ENCODE results near the gene DAB2IP.

Gene DAB2IP

GRCh38 chr9:121645853-121646807, 5.3 kb upstream of the DAB2IP start:
- no peak for DNase-seq

GRCh38 chr9:121646992-121647391, 4.4 kb upstream of the DAB2IP start:
- DNase-seq = no peak

- no peak for DNase-seq
These were observed 3.3 kb upstream of the DAB2IP start for GRCh38 chr9:121648172-121648571.

- DNase-seq = no peak
These were observed 2.6 kb upstream of the DAB2IP start for GRCh38 chr9:121648799-121649198.

- no peak for DNase-seq
These were observed 1.8 kb upstream of the DAB2IP start for GRCh38 chr9:121649476-121650216.

GRCh38 chr9:121650217-121651007, 1.0 kb upstream of the DAB2IP start:
- no peak for DNase-seq

GRCh38 chr9:121651008-121651294, 483 bp upstream of the DAB2IP start:
- no peak for DNase-seq

- no peak for DNase-seq
These were observed 795 bp downstream of the DAB2IP start for GRCh38 chr9:121652021-121652837.

- DNase-seq = no peak
These were observed 1.4 kb downstream of the DAB2IP start for GRCh38 chr9:121652838-121653231.

- DNase-seq = no peak
These were observed 3.2 kb downstream of the DAB2IP start for GRCh38 chr9:121654499-121655140.

GRCh38 chr9:121655231-121655755, 3.9 kb downstream of the DAB2IP start:
- no peak for DNase-seq

GRCh38 chr9:121656941-121657470, 5.6 kb downstream of the DAB2IP start:
- no peak for DNase-seq

- no peak for DNase-seq
These were observed 6.7 kb downstream of the DAB2IP start for GRCh38 chr9:121658166-121658565.

GRCh38 chr9:121658591-121658990, 7.2 kb downstream of the DAB2IP start:
- no peak for DNase-seq

- no peak for DNase-seq
These were observed 8.9 kb downstream of the DAB2IP start for GRCh38 chr9:121660367-121660766.

- DNase-seq = no peak
These were observed 9.4 kb downstream of the DAB2IP start for GRCh38 chr9:121660876-121661275.

- DNase-seq = no peak
These were observed 9.9 kb downstream of the DAB2IP start for GRCh38 chr9:121661328-121661727.

GRCh38 chr9:121662359-121662758, 10.9 kb downstream of the DAB2IP start:
- DNase-seq = no peak

- no peak for DNase-seq
These were observed 11.6 kb downstream of the DAB2IP start for GRCh38 chr9:121662891-121663580.

GRCh38 chr9:121663591-121663990, 12.2 kb downstream of the DAB2IP start:
- no peak for DNase-seq

GRCh38 chr9:121666294-121666693, 14.9 kb downstream of the DAB2IP start:
- DNase-seq = no peak
